HepG2 (cell line): ENCODE results near the gene CKAP5. TPM values are rescaled to one million over a fixed set of nuclear protein-coding genes. Genes with fewer than 3 reads are reported as not detected.

Experiments used
- ADNP ChIP-seq: sonication (generic); formaldehyde crosslinking; IDR thresholded peaks from 2 replicates; pipeline ENCODE4 v1.4.0; 2020; ENCODE audit warnings: missing genetic modification reagents
- AHR ChIP-seq: IDR thresholded peaks from 2 replicates; pipeline ENCODE4 v1.6.1; 2018; ENCODE audit warnings: missing genetic modification reagents, missing compliant biosample characterization
- BRD4 ChIP-seq: sonication (generic); formaldehyde crosslinking; IDR thresholded peaks from 2 replicates; pipeline ENCODE4 v1.4.0; 2020; ENCODE audit warnings: missing genetic modification reagents
- CBX2 ChIP-seq, 2 experiments: fragments of 200-600 bp in 1 of 2; sonication (generic); formaldehyde crosslinking in 1 of 2; IDR thresholded peaks; 2 replicates each; pipeline versions ENCODE4 v1.7.0 to v1.8.1; 2018 to 2022; ENCODE audit warnings: low read depth in 2 of 2, low read length in 1 of 2, mild to moderate bottlenecking in 1 of 2, missing genetic modification reagents in 1 of 2
- CREB1 ChIP-seq, 2 experiments: fragments of 450-650 bp in 1 of 2; IDR thresholded peaks; 2 replicates each; pipeline ENCODE4 v1.6.1; 2016 to 2017; ENCODE audit warnings: control low read depth in 1 of 2, mild to moderate bottlenecking in 1 of 2, missing compliant biosample characterization in 1 of 2, missing genetic modification characterization in 1 of 2
- DMAP1 ChIP-seq: IDR thresholded peaks from 2 replicates; pipeline ENCODE4 v1.6.1; 2016
- ELF4 ChIP-seq: sonication (generic); formaldehyde crosslinking; IDR thresholded peaks from 2 replicates; pipeline ENCODE4 v1.5.0; 2020; ENCODE audit warnings: missing genetic modification reagents, mild to moderate bottlenecking, moderate library complexity, borderline replicate concordance
- FOXC1 ChIP-seq: sonication (generic); formaldehyde crosslinking; IDR thresholded peaks from 2 replicates; pipeline ENCODE4 v1.8.0; 2022; ENCODE audit warnings: mild to moderate bottlenecking, missing genetic modification reagents, borderline replicate concordance
- GABPB1 ChIP-seq: IDR thresholded peaks from 2 replicates; pipeline ENCODE4 v1.6.1; 2016; ENCODE audit warnings: mild to moderate bottlenecking, missing genetic modification reagents, moderate library complexity, missing compliant biosample characterization
- IRF2 ChIP-seq: IDR thresholded peaks from 2 replicates; pipeline ENCODE4 v1.6.1; 2018; ENCODE audit warnings: missing genetic modification reagents, missing compliant biosample characterization
- MAFG ChIP-seq: sonication (generic); formaldehyde crosslinking; IDR thresholded peaks from 2 replicates; pipeline ENCODE4 v1.5.1; 2020; ENCODE audit warnings: mild to moderate bottlenecking, missing genetic modification reagents
- MBD4 ChIP-seq: IDR thresholded peaks from 2 replicates; pipeline ENCODE4 v1.6.1; 2012; ENCODE audit warnings: low read length, inconsistent platforms, borderline replicate concordance
- MTA3 ChIP-seq: sonication (generic); formaldehyde crosslinking; IDR thresholded peaks from 2 replicates; pipeline ENCODE4 v1.4.0; 2020; ENCODE audit warnings: missing genetic modification reagents
- MTF2 ChIP-seq: sonication (generic); formaldehyde crosslinking; IDR thresholded peaks from 2 replicates; pipeline ENCODE4 v1.5.0; 2020; ENCODE audit warnings: missing genetic modification reagents, borderline replicate concordance
- NCOA5 ChIP-seq: sonication (generic); formaldehyde crosslinking; IDR thresholded peaks from 2 replicates; pipeline ENCODE4 v1.4.0; 2020; ENCODE audit warnings: missing genetic modification reagents
- RARG ChIP-seq: sonication (generic); formaldehyde crosslinking; IDR thresholded peaks from 2 replicates; pipeline ENCODE4 v1.4.0; 2020; ENCODE audit warnings: low read depth, mild to moderate bottlenecking, missing genetic modification reagents
- RFXAP ChIP-seq: sonication (generic); formaldehyde crosslinking; IDR thresholded peaks from 2 replicates; pipeline ENCODE4 v1.4.0; 2020; ENCODE audit warnings: missing genetic modification reagents, borderline replicate concordance
- SMARCC2 ChIP-seq: fragments of 450-650 bp; IDR thresholded peaks from 2 replicates; pipeline ENCODE4 v1.6.1; 2017; ENCODE audit warnings: antibody characterized with exemption, mild to moderate bottlenecking
- TEAD2 ChIP-seq: sonication (generic); formaldehyde crosslinking; IDR thresholded peaks from 2 replicates; pipeline ENCODE4 v1.9.0; 2021; ENCODE audit warnings: missing genetic modification reagents
- ZNF225 ChIP-seq: sonication (generic); formaldehyde crosslinking; IDR thresholded peaks from 2 replicates; pipeline ENCODE4 v1.4.0; 2020; ENCODE audit warnings: mild to moderate bottlenecking, missing genetic modification reagents
- ZNF329 ChIP-seq: sonication (generic); formaldehyde crosslinking; IDR thresholded peaks from 2 replicates; pipeline ENCODE4 v1.9.0; 2021; ENCODE audit warnings: low read depth, mild to moderate bottlenecking, missing genetic modification reagents
- ZNF619 ChIP-seq: sonication (generic); formaldehyde crosslinking; IDR thresholded peaks from 2 replicates; pipeline ENCODE4 v1.4.0; 2020; ENCODE audit warnings: mild to moderate bottlenecking, missing genetic modification reagents
- polyA plus RNA-seq, 8 experiments: library from polyadenylated mRNA; depleted of rRNA in 3 of 8; stranded (reverse) in 7 of 8; unstranded in 1 of 8; fragments of >200 nt; fragmentation: Illumina TruSeq in 4 of 8; extraction: Trizol in 4 of 8; gene quantifications; 2 replicates each; pipeline versions ENCODE4 v1.2.1 to v1.2.3, GENCODE V29; 2011 to 2016; ENCODE audit warnings: low read depth in 4 of 8, missing spikeins in 1 of 8, mixed read lengths in 1 of 8; ENCODE audit not compliant: insufficient read depth in 1 of 8
- total RNA-seq, 5 experiments: library from RNA; depleted of rRNA; stranded (reverse); fragments of >200 nt; fragmentation: Illumina TruSeq; extraction: Trizol; gene quantifications; 2 replicates each; pipeline ENCODE4 v1.2.3, GENCODE V29; 2016; ENCODE audit warnings: low read depth in 1 of 5
- TF ChIP-seq, protein P1 (sequence below): sonication (generic); formaldehyde crosslinking; IDR thresholded peaks from 2 replicates; pipeline ENCODE4 v1.8.1; 2023; ENCODE audit warnings: mild to moderate bottlenecking, moderate library complexity, missing genetic modification reagents
- TF ChIP-seq, protein P2 (sequence below): sonication (generic); formaldehyde crosslinking; IDR thresholded peaks from 2 replicates; pipeline ENCODE4 v1.4.0; 2020; ENCODE audit warnings: missing genetic modification reagents, borderline replicate concordance
- TF ChIP-seq, protein P3 (sequence below): sonication (generic); formaldehyde crosslinking; conservative IDR thresholded peaks from 2 replicates; pipeline ENCODE4 v1.8.0; 2022; ENCODE audit warnings: mild to moderate bottlenecking, moderate library complexity, missing genetic modification reagents

Gene CKAP5
- total and polyA plus RNA-seq, 2 of the 13 experiments (the other 11 are each of a cell fraction or from before 2014, with no cell fraction given): 79.2 to 103 TPM

DNA sequence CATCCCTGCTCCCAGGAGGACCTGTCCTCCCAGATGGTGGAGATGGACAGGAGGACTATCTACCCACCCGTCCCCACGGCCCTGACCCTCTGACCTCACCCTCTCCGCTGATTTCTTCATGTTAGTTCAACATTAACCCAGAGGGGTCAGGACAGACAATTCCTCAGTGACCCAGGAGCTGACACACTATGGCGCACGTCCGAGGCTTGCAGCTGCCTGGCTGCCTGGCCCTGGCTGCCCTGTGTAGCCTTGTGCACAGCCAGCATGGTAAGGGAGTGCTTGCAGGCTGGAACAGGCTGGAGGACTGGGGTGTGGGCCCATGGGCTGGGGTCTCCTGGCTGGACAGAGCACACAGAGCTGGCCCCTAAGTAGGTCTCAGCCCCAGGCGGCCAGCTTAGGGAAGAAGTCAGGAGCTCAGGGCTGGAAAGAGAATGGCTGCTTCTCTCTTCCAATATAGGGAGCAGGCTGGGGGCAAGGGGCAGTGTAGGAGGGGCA lies 127.0 kb downstream of the CKAP5 start, which contains the start of gene F2 (continued):
- TF ChIP-seq CBX2 (IDR thresholded peaks at IDR 0.05; ENCODE audit: low read depth, low read length) (no peak), CBX2 (CRISPR knock-in tag; IDR thresholded peaks at IDR 0.05; ENCODE audit: low read depth) (no peak), MAFG (CRISPR knock-in tag) (no peak), MTA3 (CRISPR knock-in tag) (no peak), RFXAP (no peak; the same call in 1 of the 2 replicates), CREB1 (IDR thresholded peaks at IDR 0.05) (peak; percentile 38; the same call in 1 of the 2 replicates), CREB1 (CRISPR knock-in tag; IDR thresholded peaks at IDR 0.05) (0 out of 2 replicates have a peak, but pooled peaks have one; percentile 9), ELF4 (CRISPR knock-in tag) (no peak), RARG (CRISPR knock-in tag) (0 out of 2 replicates have a peak, but pooled peaks have one; percentile 42), ZNF329 (CRISPR knock-in tag) (no peak), IRF2 (CRISPR knock-in tag) (peak; percentile 83), SMARCC2 (no peak), ADNP (no peak), ZNF619 (CRISPR knock-in tag) (no peak), DMAP1 (CRISPR knock-in tag) (peak; percentile 43; the same call in 1 of the 2 replicates), GABPB1 (peak; percentile 52), MTF2 (no peak), BRD4 (CRISPR knock-in tag) (peak; percentile 100), MBD4 (no peak), ZNF225 (CRISPR knock-in tag) (no peak), AHR (CRISPR knock-in tag) (peak; percentile 55; the same call in 1 of the 2 replicates), TEAD2 (CRISPR knock-in tag) (no peak), NCOA5 (CRISPR knock-in tag) (no peak), FOXC1 (peak; percentile 60; the same call in 1 of the 2 replicates)
- TF ChIP-seq, protein P1, sequence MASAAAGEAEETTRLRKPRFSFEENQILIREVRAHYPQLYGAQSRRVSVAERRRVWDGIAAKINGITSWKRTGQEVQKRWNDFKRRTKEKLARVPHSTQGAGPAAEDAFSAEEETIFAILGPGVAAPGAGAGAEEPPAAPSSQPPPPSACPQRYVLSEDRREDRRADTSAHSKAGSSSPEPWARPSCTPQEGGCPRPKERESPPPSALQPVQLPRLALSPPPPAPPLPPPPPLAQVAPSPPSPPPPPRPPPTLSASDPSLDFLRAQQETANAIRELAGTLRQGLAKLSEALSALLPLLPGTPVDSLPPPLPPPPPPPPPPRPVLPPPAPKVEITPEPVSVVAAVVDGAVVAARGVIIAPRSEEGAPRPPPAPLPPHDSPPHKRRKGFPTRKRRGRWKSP (CRISPR knock-in tag): 0 out of 2 replicates have a peak, but pooled peaks have one; percentile 57
- TF ChIP-seq, protein P2, sequence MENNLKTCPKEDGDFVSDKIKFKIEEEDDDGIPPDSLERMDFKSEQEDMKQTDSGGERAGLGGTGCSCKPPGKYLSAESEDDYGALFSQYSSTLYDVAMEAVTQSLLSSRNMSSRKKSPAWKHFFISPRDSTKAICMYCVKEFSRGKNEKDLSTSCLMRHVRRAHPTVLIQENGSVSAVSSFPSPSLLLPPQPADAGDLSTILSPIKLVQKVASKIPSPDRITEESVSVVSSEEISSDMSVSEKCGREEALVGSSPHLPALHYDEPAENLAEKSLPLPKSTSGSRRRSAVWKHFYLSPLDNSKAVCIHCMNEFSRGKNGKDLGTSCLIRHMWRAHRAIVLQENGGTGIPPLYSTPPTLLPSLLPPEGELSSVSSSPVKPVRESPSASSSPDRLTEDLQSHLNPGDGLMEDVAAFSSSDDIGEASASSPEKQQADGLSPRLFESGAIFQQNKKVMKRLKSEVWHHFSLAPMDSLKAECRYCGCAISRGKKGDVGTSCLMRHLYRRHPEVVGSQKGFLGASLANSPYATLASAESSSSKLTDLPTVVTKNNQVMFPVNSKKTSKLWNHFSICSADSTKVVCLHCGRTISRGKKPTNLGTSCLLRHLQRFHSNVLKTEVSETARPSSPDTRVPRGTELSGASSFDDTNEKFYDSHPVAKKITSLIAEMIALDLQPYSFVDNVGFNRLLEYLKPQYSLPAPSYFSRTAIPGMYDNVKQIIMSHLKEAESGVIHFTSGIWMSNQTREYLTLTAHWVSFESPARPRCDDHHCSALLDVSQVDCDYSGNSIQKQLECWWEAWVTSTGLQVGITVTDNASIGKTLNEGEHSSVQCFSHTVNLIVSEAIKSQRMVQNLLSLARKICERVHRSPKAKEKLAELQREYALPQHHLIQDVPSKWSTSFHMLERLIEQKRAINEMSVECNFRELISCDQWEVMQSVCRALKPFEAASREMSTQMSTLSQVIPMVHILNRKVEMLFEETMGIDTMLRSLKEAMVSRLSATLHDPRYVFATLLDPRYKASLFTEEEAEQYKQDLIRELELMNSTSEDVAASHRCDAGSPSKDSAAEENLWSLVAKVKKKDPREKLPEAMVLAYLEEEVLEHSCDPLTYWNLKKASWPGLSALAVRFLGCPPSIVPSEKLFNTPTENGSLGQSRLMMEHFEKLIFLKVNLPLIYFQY (CRISPR knock-in tag): peak; percentile 73; the same call in 1 of the 2 replicates
- TF ChIP-seq, protein P3, sequence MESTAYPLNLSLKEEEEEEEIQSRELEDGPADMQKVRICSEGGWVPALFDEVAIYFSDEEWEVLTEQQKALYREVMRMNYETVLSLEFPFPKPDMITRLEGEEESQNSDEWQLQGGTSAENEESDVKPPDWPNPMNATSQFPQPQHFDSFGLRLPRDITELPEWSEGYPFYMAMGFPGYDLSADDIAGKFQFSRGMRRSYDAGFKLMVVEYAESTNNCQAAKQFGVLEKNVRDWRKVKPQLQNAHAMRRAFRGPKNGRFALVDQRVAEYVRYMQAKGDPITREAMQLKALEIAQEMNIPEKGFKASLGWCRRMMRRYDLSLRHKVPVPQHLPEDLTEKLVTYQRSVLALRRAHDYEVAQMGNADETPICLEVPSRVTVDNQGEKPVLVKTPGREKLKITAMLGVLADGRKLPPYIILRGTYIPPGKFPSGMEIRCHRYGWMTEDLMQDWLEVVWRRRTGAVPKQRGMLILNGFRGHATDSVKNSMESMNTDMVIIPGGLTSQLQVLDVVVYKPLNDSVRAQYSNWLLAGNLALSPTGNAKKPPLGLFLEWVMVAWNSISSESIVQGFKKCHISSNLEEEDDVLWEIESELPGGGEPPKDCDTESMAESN (CRISPR knock-in tag): peak; percentile 39; the same call in 1 of the 2 replicates
